Naive thymus-derived CD4-positive, alpha-beta T cell (primary cell): Measurements from ENCODE around the gene KCNJ13. TPM values are rescaled to one million over a fixed set of nuclear protein-coding genes. Genes with fewer than 3 reads are reported as not detected.

Source experiments
- ATAC-seq: fragments of 150-1000 bp; cut with Tn5 transposase; 2 replicates; pipeline ENCODE4 v1.10.0; 2021; ENCODE audit warnings: mild to moderate bottlenecking, moderate library complexity
- CTCF ChIA-PET: fragments of 350-600 bp; sonication (Branson Sonifier 250); formaldehyde crosslinking; loops from one replicate; lab custom pipeline; 2021; ENCODE audit warnings: antibody characterized with exemption; lab: Charles Lee
- POLR2A ChIA-PET: fragments of 350-600 bp; sonication (Branson Sonifier 250); formaldehyde crosslinking; loops from one replicate; lab custom pipeline; 2021; ENCODE audit warnings: antibody characterized with exemption, inconsistent platforms; lab: Charles Lee
- DNase-seq, 9 donors: peaks; one replicate each; pipeline versions ENCODE4 v3.0.0 to v3.0.0-alpha.2; 2020 to 2022; ENCODE audit warnings: mixed read lengths in 1 of 9
- H3K27ac ChIP-seq: one replicate; pipeline ENCODE4 v1.7.0; 2013; ENCODE audit warnings: mild to moderate bottlenecking, low read depth, low read length, moderate library complexity
- H3K27me3 ChIP-seq, 2 donors: one replicate each; pipeline ENCODE4 v1.7.0; 2013; ENCODE audit warnings: low read length in 2 of 2, mild to moderate bottlenecking in 2 of 2, moderate library complexity in 2 of 2; ENCODE audit not compliant: control insufficient read depth in 2 of 2, insufficient read depth in 2 of 2
- H3K36me3 ChIP-seq, 3 experiments: 1 replicate in 2 of 3; 2 replicates in 1 of 3; pipeline ENCODE4 v1.7.0; 2013; ENCODE audit warnings: low read length in 3 of 3, mild to moderate bottlenecking in 3 of 3, moderate library complexity in 1 of 3; ENCODE audit not compliant: insufficient read depth in 3 of 3, control insufficient read depth in 2 of 3
- H3K4me1 ChIP-seq, 2 donors: one replicate each; pipeline ENCODE4 v1.7.0; 2013; ENCODE audit warnings: low read length in 2 of 2, mild to moderate bottlenecking in 2 of 2, moderate library complexity in 1 of 2; ENCODE audit not compliant: control insufficient read depth in 2 of 2, insufficient read depth in 2 of 2
- H3K4me3 ChIP-seq: 2 replicates; pipeline ENCODE4 v1.7.0; 2013; ENCODE audit warnings: mild to moderate bottlenecking, low read length
- H3K9me3 ChIP-seq, 3 experiments: 1 replicate in 2 of 3; 2 replicates in 1 of 3; pipeline ENCODE4 v1.7.0; 2013; ENCODE audit warnings: low read length in 3 of 3; ENCODE audit not compliant: control insufficient read depth in 2 of 3
- H3K27ac Mint-ChIP-seq, 9 donors: one replicate each; pipeline ENCODE4 v1.8.0; 2020 to 2022; ENCODE audit warnings: mixed read lengths in 9 of 9, mild to moderate bottlenecking in 8 of 9, moderate library complexity in 5 of 9, inconsistent platforms in 2 of 9
- H3K27me3 Mint-ChIP-seq, 5 donors: one replicate each; pipeline ENCODE4 v1.8.0; 2021 to 2022; ENCODE audit warnings: mixed read lengths in 5 of 5, mild to moderate bottlenecking in 1 of 5
- H3K36me3 Mint-ChIP-seq, 5 donors: one replicate each; pipeline ENCODE4 v1.8.0; 2020 to 2022; ENCODE audit warnings: mixed read lengths in 5 of 5, mild to moderate bottlenecking in 3 of 5, inconsistent platforms in 1 of 5
- H3K4me1 Mint-ChIP-seq, 7 donors: one replicate each; pipeline ENCODE4 v1.8.0; 2020 to 2022; ENCODE audit warnings: mixed read lengths in 7 of 7, mild to moderate bottlenecking in 3 of 7, inconsistent platforms in 1 of 7
- H3K4me3 Mint-ChIP-seq, 10 donors: one replicate each; pipeline ENCODE4 v1.8.0; 2020 to 2022; ENCODE audit warnings: mild to moderate bottlenecking in 10 of 10, mixed read lengths in 10 of 10, moderate library complexity in 6 of 10, inconsistent platforms in 2 of 10
- H3K9me3 Mint-ChIP-seq, 11 donors: one replicate each; pipeline ENCODE4 v1.8.0; 2020 to 2022; ENCODE audit warnings: mixed read lengths in 11 of 11, mild to moderate bottlenecking in 4 of 11, inconsistent platforms in 1 of 11, moderate library complexity in 1 of 11
- intact Hi-C, 2 donors: fragments of 100-400 bp; cut with micrococcal nuclease; formaldehyde crosslinking; loops; one replicate each; pipeline ENCODE4 v1.15.1; 2023
- polyA plus RNA-seq, 2 donors: library from polyadenylated mRNA; unstranded; fragments of 300-500 nt; fragmentation: Illumina TruSeq; gene quantifications; one replicate each; pipeline ENCODE4 v1.2.3, GENCODE V29; 2021
- total RNA-seq, 6 experiments: library from RNA in 5 of 6; stranded (reverse) in 5 of 6; gene quantifications; 1 replicate in 5 of 6; 2 replicates in 1 of 6; pipeline ENCODE4 v1.2.3 and lab custom pipeline; 2021 to 2026

KCNJ13 gene
- total and polyA plus RNA-seq, 7 experiments from 2014 or later: 0.50 TPM; not detected in 6

DNA sequence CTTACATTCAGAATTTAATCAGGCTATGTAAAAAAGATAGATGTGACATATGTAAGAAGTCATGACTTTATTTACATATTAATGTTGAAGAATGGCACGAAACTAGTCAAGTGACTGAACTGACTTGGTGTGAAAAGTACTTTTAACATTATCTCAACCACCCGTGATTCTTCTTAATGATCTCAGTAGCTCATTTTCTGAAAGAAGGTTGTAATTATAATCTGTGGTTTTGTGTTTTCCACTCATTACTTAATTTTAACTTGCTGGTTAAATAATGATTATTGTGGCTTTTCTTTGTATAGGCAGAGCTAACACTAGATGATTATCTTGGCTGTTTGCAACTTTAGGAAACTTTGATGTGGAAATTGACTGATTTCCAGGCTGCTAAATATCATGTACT is 18.5 kb downstream of the KCNJ13 start:
- intact Hi-C loops: no loop called here
- Histone ChIP-seq H3K27ac (no peak overlapping the region), H3K9me3 (no peaks in the 10 kb centered on the region), H3K4me1 (peaks cover 0 to 11% of the 10 kb centered on the region in 2 donors), H3K27me3 (no peaks in the 10 kb centered on the region), H3K36me3 (peaks cover 0 to 26% (median 5%) of the 10 kb centered on the region in 3 experiments), H3K4me3 (no peak overlapping the region)
- DNase-seq (no peak), ATAC-seq (no peak)
- H3K27ac Mint-ChIP-seq: peak overlapping the region in 4 of 9 donors; percentile 18 to 74 (median 42)
- H3K4me1 Mint-ChIP-seq: peaks cover 5 to 33% (median 25%) of the 10 kb centered on the region in 7 donors
- POLR2A ChIA-PET: interaction anchor here (0.6 to 0.7 kb wide), 2 partner anchors 62 to 317 kb away, joined by 3 read pairs; no protein-coding TSS in a partner anchor
- H3K27me3 Mint-ChIP-seq: no peaks in the 10 kb centered on the region
- no peaks in the 10 kb centered on the region for H3K9me3 Mint-ChIP-seq
- H3K4me3 Mint-ChIP-seq: no peak overlapping the region
- CTCF ChIA-PET: interaction anchor here (0.6 to 1.7 kb wide), 3 partner anchors 14 to 152 kb away, joined by 3 read pairs; no protein-coding TSS in a partner anchor
- H3K36me3 Mint-ChIP-seq: peaks cover 0 to 42% (median 20%) of the 10 kb centered on the region in 5 donors

GRCh38 chr2:232750135-232750671 is 26.2 kb downstream of the KCNJ13 start:
- no peaks in the 10 kb centered on the region for H3K27me3 Mint-ChIP-seq
- peaks cover 7 to 41% (median 21%) of the 10 kb centered on the region in 5 donors for H3K36me3 Mint-ChIP-seq
- POLR2A ChIA-PET: no interaction called here
- peaks cover 0 to 12% (median 0%) of the 10 kb centered on the region in 7 donors for H3K4me1 Mint-ChIP-seq
- H3K4me3 ChIP-seq: no peak overlapping the region
- H3K27ac ChIP-seq: no peak overlapping the region
- no peak overlapping the region for H3K4me3 Mint-ChIP-seq
- peak overlapping the region in 1 of 9 donors; percentile 77 for H3K27ac Mint-ChIP-seq
- CTCF ChIA-PET: no interaction called here
- no peaks in the 10 kb centered on the region for H3K27me3 ChIP-seq
- intact Hi-C loops: no loop called here
- no peaks in the 10 kb centered on the region for H3K9me3 Mint-ChIP-seq
- no peaks in the 10 kb centered on the region for H3K9me3 ChIP-seq
- ATAC-seq: no peak
- DNase-seq: no peak
- peaks cover 12 to 43% (median 21%) of the 10 kb centered on the region in 3 experiments for H3K36me3 ChIP-seq
- no peaks in the 10 kb centered on the region for H3K4me1 ChIP-seq

- H3K27ac Mint-ChIP-seq: peak overlapping the region in 2 of 9 donors; percentile 14 to 31
- ChIA-PET CTCF (no interaction called here), POLR2A (no interaction called here)
- peaks cover 7 to 41% (median 21%) of the 10 kb centered on the region in 5 donors for H3K36me3 Mint-ChIP-seq
- H3K4me3 ChIP-seq: no peak overlapping the region
- no peak overlapping the region for H3K27ac ChIP-seq
- peaks cover 0 to 18% (median 0%) of the 10 kb centered on the region in 7 donors for H3K4me1 Mint-ChIP-seq
- no peaks in the 10 kb centered on the region for H3K9me3 Mint-ChIP-seq
- no peaks in the 10 kb centered on the region for H3K9me3 ChIP-seq
- ATAC-seq (no peak), DNase-seq (no peak)
- H3K4me1 ChIP-seq: no peaks in the 10 kb centered on the region
- peaks cover 12 to 47% (median 21%) of the 10 kb centered on the region in 3 experiments for H3K36me3 ChIP-seq
- H3K4me3 Mint-ChIP-seq: no peak overlapping the region
- H3K27me3 ChIP-seq: no peaks in the 10 kb centered on the region
- intact Hi-C loops: no loop called here
- no peaks in the 10 kb centered on the region for H3K27me3 Mint-ChIP-seq
Observed at GRCh38 chr2:232749331-232749730, 27.0 kb downstream of the KCNJ13 start.

DNA sequence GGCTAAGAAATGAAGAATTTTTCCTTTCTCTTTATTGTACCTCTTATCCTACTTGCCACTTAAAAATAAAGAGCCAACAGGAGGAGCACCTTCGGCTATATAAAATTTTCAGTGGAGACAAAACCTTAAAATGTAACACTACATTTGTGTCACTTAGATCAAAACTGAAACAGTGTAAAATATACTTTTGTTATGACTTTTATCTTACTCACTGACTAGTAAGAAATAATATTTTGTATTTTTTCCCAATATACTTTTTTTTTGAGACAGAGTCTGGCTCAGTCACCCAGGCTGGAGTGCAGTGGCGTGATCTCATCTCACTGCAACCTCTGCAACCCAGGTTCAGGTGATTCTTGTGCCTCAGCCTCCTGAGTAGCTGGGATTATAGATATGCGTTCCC is 28.3 kb downstream of the KCNJ13 start:
- ATAC-seq: no peak
- intact Hi-C loops: no loop called here
- H3K27me3 ChIP-seq: no peaks in the 10 kb centered on the region
- peaks cover 2 to 27% (median 6%) of the 10 kb centered on the region in 7 donors for H3K4me1 Mint-ChIP-seq
- CTCF ChIA-PET: no interaction called here
- no peak overlapping the region for H3K27ac Mint-ChIP-seq
- POLR2A ChIA-PET: no interaction called here
- H3K9me3 ChIP-seq: no peaks in the 10 kb centered on the region
- H3K27ac ChIP-seq: no peak overlapping the region
- H3K4me1 ChIP-seq: no peaks in the 10 kb centered on the region
- H3K4me3 ChIP-seq: no peak overlapping the region
- peaks cover 12 to 42% (median 21%) of the 10 kb centered on the region in 3 experiments for H3K36me3 ChIP-seq
- H3K4me3 Mint-ChIP-seq: no peak overlapping the region
- no peaks in the 10 kb centered on the region for H3K9me3 Mint-ChIP-seq
- DNase-seq: no peak
- H3K27me3 Mint-ChIP-seq: no peaks in the 10 kb centered on the region
- peaks cover 7 to 43% (median 22%) of the 10 kb centered on the region in 5 donors for H3K36me3 Mint-ChIP-seq

DNA sequence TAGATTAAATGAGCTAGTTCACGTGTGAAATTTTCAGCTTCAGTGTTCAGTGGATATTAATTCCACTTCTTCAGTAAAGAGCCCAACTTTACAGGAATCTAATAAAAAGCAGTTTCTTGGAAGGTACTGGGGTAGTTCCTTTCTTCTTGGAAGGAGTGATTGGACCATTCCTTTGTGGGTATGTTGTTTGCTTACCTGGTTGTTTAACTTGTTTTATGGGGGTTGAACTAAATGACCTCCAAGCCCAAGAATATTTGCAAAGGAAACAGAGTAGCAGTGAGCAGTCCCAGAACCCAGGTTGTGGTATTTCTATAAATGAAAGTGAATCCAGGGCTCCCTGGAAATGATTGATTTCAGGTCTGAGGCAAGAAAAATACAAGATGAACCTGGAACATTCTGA is 31.4 kb downstream of the KCNJ13 start:
- Mint-ChIP-seq H3K9me3 (no peaks in the 10 kb centered on the region), H3K27ac (no peak overlapping the region), H3K4me1 (peaks cover 9 to 37% (median 18%) of the 10 kb centered on the region in 7 donors), H3K4me3 (peak overlapping the region in 1 of 10 donors; percentile 12), H3K36me3 (peaks cover 7 to 46% (median 22%) of the 10 kb centered on the region in 5 donors), H3K27me3 (no peaks in the 10 kb centered on the region)
- H3K27ac ChIP-seq: no peak overlapping the region
- H3K4me3 ChIP-seq: no peak overlapping the region
- ChIA-PET CTCF (no interaction called here), POLR2A (interaction anchor here (0.6 kb wide), 1 partner anchor 45 kb away, joined by 3 read pairs; no protein-coding TSS in a partner anchor)
- no peak for ATAC-seq
- DNase-seq: no peak
- peaks cover 12 to 27% (median 18%) of the 10 kb centered on the region in 3 experiments for H3K36me3 ChIP-seq
- intact Hi-C loops: loop anchor here in 1 of 2 donors (2.0 kb wide), 1 partner anchor 16 kb away; no protein-coding TSS in a partner anchor
- no peaks in the 10 kb centered on the region for H3K4me1 ChIP-seq
- H3K27me3 ChIP-seq: no peaks in the 10 kb centered on the region
- H3K9me3 ChIP-seq: no peaks in the 10 kb centered on the region

DNA sequence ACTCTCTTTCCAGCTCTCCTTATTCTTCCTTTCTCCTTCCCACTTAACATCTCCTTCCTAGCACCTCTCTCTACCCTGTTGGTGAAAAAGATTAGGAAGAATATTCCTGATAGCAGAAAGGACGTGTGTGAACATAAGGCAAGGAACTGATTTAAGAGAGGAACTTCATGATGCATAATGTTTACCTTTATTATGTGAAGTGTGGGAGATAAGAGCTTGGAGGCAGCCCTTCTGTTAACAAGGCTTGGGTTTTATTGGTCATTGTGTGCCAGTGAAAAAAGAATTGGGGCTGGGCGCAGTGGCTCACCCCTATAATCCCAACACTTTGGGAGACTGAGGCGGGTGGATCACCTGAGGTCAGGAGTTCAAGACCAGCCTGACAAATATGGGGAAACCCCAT is 34.4 kb downstream of the KCNJ13 start:
- H3K27ac Mint-ChIP-seq: peak overlapping the region in 2 of 9 donors; percentile 24 to 40
- POLR2A ChIA-PET: no interaction called here
- intact Hi-C loops: no loop called here

More for the DNA sequence above, 34.4 kb downstream of the KCNJ13 start:
- no peak overlapping the region for H3K4me3 Mint-ChIP-seq
- CTCF ChIA-PET: no interaction called here
- H3K36me3 Mint-ChIP-seq: peaks cover 3 to 35% (median 15%) of the 10 kb centered on the region in 5 donors
- H3K27me3 ChIP-seq: no peaks in the 10 kb centered on the region
- H3K9me3 ChIP-seq: no peaks in the 10 kb centered on the region
- no peak overlapping the region for H3K4me3 ChIP-seq
- H3K9me3 Mint-ChIP-seq: no peaks in the 10 kb centered on the region
- H3K27ac ChIP-seq: no peak overlapping the region
- no peaks in the 10 kb centered on the region for H3K27me3 Mint-ChIP-seq
- DNase-seq: no peak
- no peaks in the 10 kb centered on the region for H3K4me1 ChIP-seq
- peaks cover 0 to 17% (median 9%) of the 10 kb centered on the region in 3 experiments for H3K36me3 ChIP-seq
- H3K4me1 Mint-ChIP-seq: peaks cover 9 to 28% (median 20%) of the 10 kb centered on the region in 7 donors
- no peak for ATAC-seq
